HUES64 (cell line): ENCODE measurements around the gene ZMYND8.

ENCODE experiments used
- H3K27ac ChIP-seq: 2 replicates; pipeline ENCODE4 v1.7.0; 2013; ENCODE audit warnings: low read depth, low read length, inconsistent platforms
- H3K27me3 ChIP-seq: 2 replicates; pipeline ENCODE4 v1.6.1; 2013; ENCODE audit warnings: mild to moderate bottlenecking, low read length; ENCODE audit not compliant: insufficient read depth
- H3K36me3 ChIP-seq: 2 replicates; pipeline ENCODE4 v1.6.1; 2013; ENCODE audit warnings: mild to moderate bottlenecking, low read length; ENCODE audit not compliant: insufficient read depth
- H3K4me1 ChIP-seq: 2 replicates; pipeline ENCODE4 v1.6.1; 2013; ENCODE audit warnings: mild to moderate bottlenecking, low read length, moderate library complexity; ENCODE audit not compliant: insufficient read depth
- H3K4me3 ChIP-seq: 2 replicates; pipeline ENCODE4 v1.5.1; 2013; ENCODE audit warnings: mild to moderate bottlenecking, low read length, moderate library complexity
- H3K9ac ChIP-seq: 2 replicates; pipeline ENCODE4 v1.6.1; 2013; ENCODE audit warnings: mild to moderate bottlenecking, low read depth, low read length
- H3K9me3 ChIP-seq: 2 replicates; pipeline ENCODE4 v1.6.1; 2013; ENCODE audit warnings: low read depth, low read length; ENCODE audit not compliant: insufficient read depth
- WGBS: fragments of 150-250, 120-280 bp; methylation state at CpG from one replicate; pipeline ENCODE4 v1.1.7; 2013; ENCODE audit warnings: missing lambda C conversion rate; 5-methylcytosine and 5-hydroxymethylcytosine counted together

The ZMYND8 gene

DNA sequence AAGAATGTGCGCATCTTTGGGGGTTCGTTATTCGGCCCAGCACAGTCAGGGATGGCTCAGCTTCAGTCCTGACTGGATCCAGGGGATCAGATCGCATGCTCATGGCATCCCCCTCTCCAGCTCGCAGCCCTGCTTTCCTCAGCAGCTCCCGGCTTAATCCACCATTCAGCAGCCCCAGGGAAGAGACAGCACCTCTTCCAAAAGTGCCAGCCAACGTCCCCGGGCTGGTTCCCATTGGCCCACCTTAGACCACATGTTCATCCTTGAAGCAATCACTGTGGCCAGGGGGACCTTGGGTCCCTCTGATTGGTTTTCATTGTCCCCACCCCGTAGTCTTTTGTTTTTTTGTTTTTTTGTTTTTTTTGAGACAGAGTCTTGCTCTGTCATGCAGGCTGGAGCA, 188.7 kb downstream of the ZMYND8 start:
- no peaks in the 10 kb centered on the region for H3K9me3 ChIP-seq
- H3K27me3 ChIP-seq = no peaks in the 10 kb centered on the region
- H3K4me1 ChIP-seq = no peaks in the 10 kb centered on the region
- no peak overlapping the region for H3K9ac ChIP-seq
- WGBS = 89% methylated on average over 9 of the region's 9 CpGs
- no peak overlapping the region for H3K4me3 ChIP-seq
- H3K36me3 ChIP-seq = no peaks in the 10 kb centered on the region
- H3K27ac ChIP-seq = no peak overlapping the region

DNA sequence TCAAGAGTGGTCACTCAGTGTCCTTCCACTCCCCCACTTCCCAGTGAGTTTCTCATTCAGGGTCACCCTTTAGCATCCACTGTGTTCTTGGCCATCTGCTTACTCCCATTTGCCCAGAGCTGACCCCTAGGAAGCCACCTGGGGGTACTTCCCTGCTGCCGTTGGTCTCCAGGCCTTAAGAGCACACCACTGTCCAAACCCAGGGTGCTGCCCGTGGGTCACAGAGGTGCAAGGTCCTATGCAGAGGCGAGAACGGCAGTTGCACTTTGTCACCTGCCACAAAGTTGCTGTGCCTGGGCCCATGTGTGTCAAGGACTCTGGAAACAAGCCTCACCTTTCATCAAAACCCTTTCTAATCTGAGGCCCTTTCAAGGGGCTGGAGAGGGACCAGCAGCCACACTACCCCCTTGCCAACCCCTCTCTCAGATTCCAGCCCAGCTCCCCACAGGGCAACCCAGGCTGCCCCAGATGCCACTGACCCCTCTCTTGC, 191.1 kb downstream of the ZMYND8 start:
- Histone ChIP-seq H3K36me3 (no peaks in the 10 kb centered on the region), H3K27ac (no peak overlapping the region), H3K4me1 (no peaks in the 10 kb centered on the region), H3K4me3 (no peak overlapping the region), H3K27me3 (no peaks in the 10 kb centered on the region), H3K9me3 (no peaks in the 10 kb centered on the region), H3K9ac (no peak overlapping the region)
- WGBS = 91% methylated on average over 4 of the region's 4 CpGs

DNA sequence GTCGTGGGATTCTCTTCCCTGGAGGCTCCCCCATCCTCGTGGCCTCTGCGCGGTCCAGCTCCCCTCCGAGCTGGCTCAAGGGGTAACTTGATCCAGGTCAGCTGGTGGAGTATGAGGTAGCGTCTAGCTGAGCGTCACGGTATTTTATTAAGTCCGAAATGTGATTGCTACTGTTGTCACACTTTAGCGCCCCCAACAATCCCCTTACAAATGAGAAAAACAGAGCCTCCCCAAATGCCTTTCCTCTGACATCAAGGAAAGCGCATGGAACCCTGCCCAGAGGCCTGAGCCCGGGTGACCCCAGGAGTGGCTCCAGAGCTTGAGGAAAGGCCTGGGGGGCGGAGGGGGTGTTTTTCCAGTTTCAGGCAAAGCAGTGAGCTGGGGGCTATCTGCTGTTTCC, 192.4 kb downstream of the ZMYND8 start:
- Histone ChIP-seq H3K27ac (no peak overlapping the region), H3K4me3 (no peak overlapping the region), H3K27me3 (no peaks in the 10 kb centered on the region), H3K4me1 (no peaks in the 10 kb centered on the region), H3K36me3 (no peaks in the 10 kb centered on the region), H3K9ac (no peak overlapping the region), H3K9me3 (no peaks in the 10 kb centered on the region)
- 93% methylated on average over 13 of the region's 13 CpGs for WGBS

DNA sequence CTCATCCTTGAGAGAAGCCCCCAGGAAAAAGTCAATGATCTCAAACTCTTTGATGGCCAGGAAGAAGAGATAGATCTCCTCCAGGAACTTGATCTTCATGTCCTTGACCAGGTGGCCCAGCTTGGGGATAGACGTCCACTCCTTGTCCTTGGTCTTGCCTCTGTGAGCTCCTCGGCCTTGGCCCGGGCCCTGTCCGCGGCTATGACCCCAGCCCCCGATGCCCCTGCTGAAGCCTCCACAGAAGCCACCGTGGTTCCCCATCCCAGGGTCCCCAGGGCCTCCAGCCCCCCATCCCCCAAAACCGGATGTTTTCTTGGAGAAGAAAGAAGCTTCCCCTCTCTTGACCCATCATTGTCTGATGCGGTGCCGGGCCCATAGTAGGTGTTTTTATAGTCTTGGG, 195.1 kb downstream of the ZMYND8 start:
- H3K27me3 ChIP-seq = no peaks in the 10 kb centered on the region
- no peaks in the 10 kb centered on the region; the same call in 1 of the 2 replicates for H3K4me1 ChIP-seq
- WGBS = 96% methylated on average over 10 of the region's 10 CpGs
- H3K9ac ChIP-seq = no peak overlapping the region
- no peak overlapping the region for H3K4me3 ChIP-seq
- H3K9me3 ChIP-seq = no peaks in the 10 kb centered on the region
- no peak overlapping the region for H3K27ac ChIP-seq
- H3K36me3 ChIP-seq = no peaks in the 10 kb centered on the region

DNA sequence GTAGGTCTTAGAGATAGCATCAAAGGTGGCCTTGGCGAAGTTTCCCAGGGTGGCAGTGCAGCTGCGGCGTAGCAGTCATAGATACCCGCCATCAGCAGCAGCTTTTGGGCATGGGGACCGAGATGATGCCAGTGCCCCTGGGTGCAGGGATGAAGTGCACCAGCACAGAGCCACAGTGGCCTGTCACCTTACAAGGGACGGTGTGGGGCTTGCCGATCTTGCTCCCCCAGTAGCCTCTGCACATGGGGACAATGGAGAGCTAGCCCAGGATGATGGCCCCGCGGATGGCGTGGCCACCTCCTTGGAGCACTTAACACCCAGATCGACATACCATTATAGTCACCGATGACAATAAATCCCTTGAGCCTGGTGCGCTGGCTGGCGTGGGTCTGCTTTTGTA, 195.5 kb downstream of the ZMYND8 start:
- H3K9ac ChIP-seq = no peak overlapping the region
- no peak overlapping the region for H3K4me3 ChIP-seq
- WGBS = 88% methylated on average over 14 of the region's 14 CpGs
- H3K9me3 ChIP-seq = no peaks in the 10 kb centered on the region
- no peak overlapping the region for H3K27ac ChIP-seq
- no peaks in the 10 kb centered on the region for H3K36me3 ChIP-seq
- H3K27me3 ChIP-seq = no peaks in the 10 kb centered on the region
- no peaks in the 10 kb centered on the region; the same call in 1 of the 2 replicates for H3K4me1 ChIP-seq

DNA sequence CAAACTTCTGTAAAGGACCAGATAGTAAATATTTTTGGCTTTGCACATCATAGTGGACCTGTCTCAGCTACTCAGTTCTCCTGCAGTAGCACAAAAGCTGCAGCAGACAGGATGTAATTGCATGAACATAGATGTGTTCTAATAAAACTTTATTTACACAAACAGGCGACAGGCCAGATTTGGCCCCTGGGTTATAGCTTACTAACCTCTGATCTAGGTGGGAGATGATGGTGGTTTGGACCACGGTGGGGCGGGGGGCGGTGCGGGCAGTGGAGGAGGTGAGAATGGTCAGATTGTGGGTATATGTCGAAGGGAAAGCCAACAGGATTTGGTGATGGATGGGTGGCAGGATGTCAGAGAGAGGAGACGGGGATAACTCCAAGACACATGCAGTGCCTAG, 196.3 kb downstream of the ZMYND8 start:
- Histone ChIP-seq H3K9me3 (no peaks in the 10 kb centered on the region), H3K36me3 (no peaks in the 10 kb centered on the region)
- 92% methylated on average over 7 of the region's 7 CpGs for WGBS

More for the DNA sequence above, 196.3 kb downstream of the ZMYND8 start:
- H3K27ac ChIP-seq = no peak overlapping the region
- H3K4me1 ChIP-seq = no peaks in the 10 kb centered on the region; the same call in 1 of the 2 replicates
- no peak overlapping the region for H3K9ac ChIP-seq
- H3K27me3 ChIP-seq = no peaks in the 10 kb centered on the region
- H3K4me3 ChIP-seq = no peak overlapping the region
